HAP-1 (cell line): Measurements from ENCODE around the gene SLC2A14.
A peak's percentile ranks its signal among the peaks of the same experiment; 100 is the strongest.
"Not testable (repeated sequence)": the region's sequence is repeated elsewhere in the genome, so short reads cannot be mapped to it uniquely, and the experiment has no call there.

ENCODE experiments used
- DNase-seq, 2 experiments: peaks; one replicate each; pipeline ENCODE4 v3.0.0-alpha.2; 2016 to 2020; ENCODE audit warnings: low spot score in 2 of 2
- H3K27me3 ChIP-seq: fragments of 250-450 bp; sonication (Bioruptor Pico); 2 replicates; pipeline ENCODE4 v1.5.1; 2020; ENCODE audit warnings: low read depth, mild to moderate bottlenecking, moderate library complexity
- H3K36me3 ChIP-seq: fragments of 250-450 bp; sonication (Bioruptor Pico); replicated peaks from 2 replicates; pipeline ENCODE4 v1.5.1; 2020; ENCODE audit warnings: mild to moderate bottlenecking
- H3K4me1 ChIP-seq: fragments of 250-450 bp; sonication (Bioruptor Pico); 2 replicates; pipeline ENCODE4 v1.5.1; 2020; ENCODE audit warnings: mild to moderate bottlenecking
- H3K4me3 ChIP-seq: fragments of 250-450 bp; sonication (Bioruptor Pico); 2 replicates; pipeline ENCODE4 v1.5.1; 2020; ENCODE audit warnings: mild to moderate bottlenecking, moderate library complexity
- H3K9me3 ChIP-seq: fragments of 250-450 bp; sonication (Bioruptor Pico); 2 replicates; pipeline ENCODE4 v1.5.1; 2020; ENCODE audit warnings: mild to moderate bottlenecking, moderate library complexity
- in situ Hi-C: fragments of 300-500 bp; cut with MboI; formaldehyde crosslinking; loops from 3 replicates; pipeline ENCODE4 v1.14.3; 2020; ENCODE audit warnings: low sequenced_read_pairs, inconsistent platforms, mixed read lengths

The SLC2A14 gene

DNA sequence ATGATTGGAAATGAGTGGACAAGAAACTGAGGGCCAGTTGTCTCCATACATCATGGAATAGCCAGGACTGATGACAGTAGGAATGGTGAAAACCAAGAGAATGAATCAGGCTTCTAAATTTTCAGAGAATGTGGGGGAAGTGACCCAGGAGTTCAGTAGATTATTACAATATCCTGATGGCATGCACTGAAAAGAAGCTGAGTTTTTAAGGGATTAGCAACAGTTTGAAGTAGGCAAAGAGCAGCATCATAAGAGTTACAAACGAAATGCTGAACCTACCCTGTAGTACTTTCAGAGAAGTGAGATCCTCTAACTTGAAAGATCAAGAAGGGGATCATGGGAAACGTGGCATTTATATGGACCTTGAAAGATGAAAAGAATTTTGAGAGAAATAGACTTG is 13.2 kb downstream of the SLC2A14 start:
- Histone ChIP-seq H3K4me1 (peaks cover 5% of the 10 kb centered on the region), H3K9me3 (no peaks in the 10 kb centered on the region), H3K27me3 (0 out of 2 replicates have a peak, but pooled peaks cover 3% of the 10 kb centered on the region), H3K36me3 (no peaks in the 10 kb centered on the region), H3K4me3 (no peak overlapping the region)
- DNase-seq = no peak
- in situ Hi-C loops = loop anchor here (5.0 kb wide), 1 partner anchor 138 kb away; no protein-coding TSS in a partner anchor

DNA sequence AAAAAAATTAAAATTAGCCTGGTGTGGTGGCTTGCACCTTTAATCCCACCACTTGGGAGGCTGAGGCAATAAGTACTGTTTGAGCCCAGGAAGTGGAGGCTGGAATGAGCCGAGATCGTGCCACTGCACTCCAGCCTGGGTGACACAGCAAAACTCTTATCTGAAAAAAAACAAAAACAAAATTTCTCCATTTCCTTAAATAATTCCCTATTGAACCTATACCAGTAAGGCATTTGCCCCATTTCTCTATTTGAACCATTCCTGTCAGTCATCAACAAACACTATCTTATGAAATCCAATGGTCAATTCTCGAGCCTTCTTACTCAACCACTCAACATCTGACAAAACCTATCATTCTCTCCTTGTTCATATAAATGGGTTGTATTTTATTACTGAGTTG is 14.7 kb downstream of the SLC2A14 start:
- H3K4me1 ChIP-seq = peaks cover 5% of the 10 kb centered on the region
- no peak for DNase-seq
- H3K9me3 ChIP-seq = no peaks in the 10 kb centered on the region
- H3K27me3 ChIP-seq = peaks cover 7% of the 10 kb centered on the region
- H3K4me3 ChIP-seq = no peak overlapping the region
- no peaks in the 10 kb centered on the region for H3K36me3 ChIP-seq
- in situ Hi-C loops = loop anchor here (5.0 kb wide), 1 partner anchor 139 kb away; no protein-coding TSS in a partner anchor

DNA sequence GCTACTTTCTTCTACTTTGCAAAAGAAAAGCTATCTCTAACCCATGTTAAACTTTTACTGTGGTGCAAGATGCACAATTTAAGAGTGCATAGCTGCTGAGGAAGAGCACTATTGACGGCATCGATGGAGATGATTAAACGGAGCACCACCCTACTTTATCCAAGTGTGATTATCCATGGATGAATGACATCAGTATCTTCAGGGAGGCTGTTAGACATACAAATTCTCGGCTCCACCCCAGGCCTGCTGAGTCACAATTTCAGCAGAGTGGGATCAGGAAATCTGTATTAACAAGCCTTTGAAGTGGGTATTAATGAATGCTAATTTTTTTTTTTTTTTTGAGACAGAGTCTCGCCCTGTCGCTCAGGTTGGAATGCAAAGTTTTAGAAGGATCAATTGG is 16.2 kb downstream of the SLC2A14 start:
- Histone ChIP-seq H3K27me3 (peaks cover 11% of the 10 kb centered on the region), H3K4me1 (peaks cover 5% of the 10 kb centered on the region), H3K4me3 (no peak overlapping the region), H3K9me3 (no peaks in the 10 kb centered on the region), H3K36me3 (no peaks in the 10 kb centered on the region)
- in situ Hi-C loops = loop anchor here (5.0 kb wide), 1 partner anchor 141 kb away; no protein-coding TSS in a partner anchor
- DNase-seq = no peak

DNA sequence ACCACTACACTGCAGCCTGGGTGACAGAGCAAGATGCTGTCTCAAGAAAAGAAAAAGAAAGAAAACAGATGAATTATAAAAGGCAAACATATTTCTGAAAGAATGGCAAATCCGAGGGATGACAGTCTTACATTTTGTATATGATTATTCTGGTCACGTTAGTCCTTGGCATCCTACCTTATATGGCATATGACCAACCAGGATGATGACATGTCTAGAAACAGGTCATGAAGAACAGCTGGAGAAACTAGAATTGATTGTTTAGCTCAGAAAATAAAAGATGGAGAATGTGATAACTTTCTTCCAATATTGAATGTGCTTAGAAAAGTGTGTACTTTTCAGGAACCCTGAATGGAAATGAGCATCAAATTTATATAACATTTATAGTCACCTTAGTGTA is 19.2 kb downstream of the SLC2A14 start:
- H3K36me3 ChIP-seq = no peaks in the 10 kb centered on the region
- H3K27me3 ChIP-seq = peaks cover 11% of the 10 kb centered on the region
- H3K4me3 ChIP-seq = no peak overlapping the region
- H3K4me1 ChIP-seq = no peaks in the 10 kb centered on the region
- H3K9me3 ChIP-seq = no peaks in the 10 kb centered on the region
- DNase-seq = no peak
- in situ Hi-C loops = no loop called here

DNA sequence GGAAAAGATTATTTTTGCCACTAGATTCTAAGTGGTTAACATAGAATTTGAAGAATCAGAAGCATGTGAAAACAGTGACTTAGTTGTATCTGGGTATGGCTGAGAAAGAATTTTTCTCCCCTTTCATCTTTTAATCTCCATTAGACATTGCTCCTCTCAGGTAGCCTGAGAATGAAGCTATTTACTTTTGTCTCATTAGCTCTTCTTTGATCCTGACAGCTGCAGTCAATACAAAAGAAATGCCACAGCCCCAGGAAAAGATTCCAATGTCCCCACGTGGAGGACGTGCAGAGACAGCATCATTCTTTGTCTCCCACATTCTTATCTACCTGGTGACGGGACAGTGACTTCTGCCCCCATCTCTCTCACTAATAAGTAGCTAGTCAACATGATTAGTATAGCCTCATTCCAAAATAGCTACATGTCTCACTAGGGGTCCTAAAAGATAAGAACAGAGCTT is 21.1 kb downstream of the SLC2A14 start:
- H3K36me3 ChIP-seq, in situ Hi-C loops: not testable (repeated sequence)

DNA sequence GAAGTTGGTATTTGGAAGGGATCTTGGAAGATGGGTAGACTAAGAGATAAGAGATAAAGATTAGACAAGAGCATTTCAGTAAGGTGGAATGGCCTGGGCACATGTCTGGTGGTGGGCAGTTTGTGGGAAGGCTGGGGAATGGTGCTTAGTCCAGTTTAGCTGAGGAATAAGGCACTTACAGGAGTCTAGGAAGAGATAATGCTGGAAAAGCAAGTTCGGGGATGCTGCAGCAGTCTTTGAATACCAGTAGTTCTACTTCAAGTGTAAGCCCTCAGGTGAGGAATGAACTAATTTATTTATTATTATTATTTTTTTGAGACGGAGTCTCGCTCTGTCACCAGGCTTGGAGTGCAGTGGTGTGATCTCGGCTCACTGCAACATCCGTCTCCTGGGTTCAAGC is 22.6 kb downstream of the SLC2A14 start:
- H3K4me1 ChIP-seq, H3K9me3 ChIP-seq, H3K36me3 ChIP-seq, DNase-seq, in situ Hi-C loops, H3K4me3 ChIP-seq: not testable (repeated sequence)
- H3K27me3 ChIP-seq = peaks cover 11% of the 10 kb centered on the region

More for the DNA sequence above, 21.1 kb downstream of the SLC2A14 start:
- H3K9me3 ChIP-seq, H3K4me1 ChIP-seq, H3K4me3 ChIP-seq, DNase-seq: not testable (repeated sequence)
- peaks cover 11% of the 10 kb centered on the region for H3K27me3 ChIP-seq

DNA sequence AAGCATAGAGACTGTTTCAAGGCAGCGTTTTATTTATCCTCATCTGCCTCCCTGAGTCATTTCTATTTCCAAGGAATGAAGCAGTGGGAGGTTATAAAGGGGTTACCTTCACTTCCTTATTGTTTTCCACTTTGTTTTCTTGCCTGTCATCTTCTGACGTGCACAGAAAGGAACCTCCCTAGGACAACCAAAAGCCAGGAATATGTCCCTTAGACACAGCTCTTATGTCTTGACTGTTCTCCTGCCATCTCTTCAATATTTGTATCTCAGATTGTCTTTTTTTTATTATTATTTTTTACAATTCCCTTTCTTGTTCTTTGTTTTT is 24.7 kb downstream of the SLC2A14 start:
- H3K36me3 ChIP-seq, in situ Hi-C loops, H3K9me3 ChIP-seq, DNase-seq, H3K27me3 ChIP-seq, H3K4me1 ChIP-seq, H3K4me3 ChIP-seq: not testable (repeated sequence)

DNA sequence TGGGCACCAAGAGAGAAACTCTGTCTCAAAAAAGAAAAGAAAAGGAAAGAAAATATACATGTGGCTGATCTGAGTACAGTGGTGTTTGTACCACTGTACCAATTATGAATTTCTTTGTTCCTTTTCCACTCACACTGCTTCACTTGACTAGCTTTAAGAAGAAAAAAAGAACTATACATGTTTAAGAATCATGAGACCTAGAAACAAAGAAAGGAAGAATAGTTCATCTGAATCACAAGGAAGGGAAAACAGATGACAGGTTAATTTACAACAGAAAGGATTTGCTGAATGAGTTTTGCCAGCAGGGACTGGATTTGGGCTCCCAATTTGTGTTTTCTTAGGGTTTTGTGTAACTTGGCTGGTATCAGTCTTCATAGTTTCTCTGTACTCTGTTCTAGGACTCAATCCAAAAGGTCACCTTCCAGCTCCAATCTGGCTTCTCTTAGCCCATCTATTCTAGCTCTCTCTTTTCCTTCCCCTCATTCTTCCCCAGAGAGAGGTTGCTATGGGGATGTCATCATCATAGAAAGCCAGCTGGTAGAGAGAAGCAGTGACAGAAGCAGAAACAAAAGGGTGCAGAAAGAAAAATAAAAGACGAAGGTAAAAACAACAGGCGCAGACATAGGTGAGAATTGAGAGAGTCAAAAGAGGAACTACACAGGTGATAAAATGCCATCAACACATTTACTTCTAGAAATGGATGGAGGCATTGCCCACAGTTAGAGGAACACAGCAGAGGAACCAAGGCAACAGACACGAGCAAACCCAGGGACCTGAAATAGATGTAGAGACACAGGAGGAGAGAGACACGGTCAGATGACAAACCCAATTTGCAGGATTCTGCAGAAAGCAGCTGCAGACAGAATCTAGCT is 25.3 kb downstream of the SLC2A14 start:
- H3K27me3 ChIP-seq, in situ Hi-C loops, H3K9me3 ChIP-seq, H3K4me1 ChIP-seq, H3K36me3 ChIP-seq, H3K4me3 ChIP-seq: not testable (repeated sequence)
- peak; percentile 29 to 80 for DNase-seq

DNA sequence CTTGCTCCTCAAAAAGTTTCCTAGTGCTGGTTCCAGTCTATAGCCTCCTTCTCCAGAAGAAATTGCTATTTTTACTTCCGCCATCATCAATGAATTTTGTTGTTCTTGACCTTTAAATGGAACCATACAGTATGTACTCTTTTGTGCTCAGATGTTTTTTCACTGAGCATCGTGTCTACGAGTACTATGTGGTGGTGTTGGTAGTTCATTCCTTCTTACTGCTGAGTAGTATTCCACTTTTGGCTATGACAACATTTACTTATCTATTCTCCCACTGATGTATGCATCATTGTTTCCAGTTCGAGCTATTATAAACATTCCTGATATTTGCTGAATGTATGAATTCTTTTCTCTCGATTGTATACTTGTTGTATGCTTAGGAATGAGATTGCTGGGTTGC is 28.6 kb downstream of the SLC2A14 start:
- H3K9me3 ChIP-seq = no peaks in the 10 kb centered on the region
- H3K27me3 ChIP-seq = no peaks in the 10 kb centered on the region; the same call in 1 of the 2 replicates
- H3K4me1 ChIP-seq = peaks cover 5% of the 10 kb centered on the region
- H3K36me3 ChIP-seq = no peaks in the 10 kb centered on the region
- no peak overlapping the region for H3K4me3 ChIP-seq
- in situ Hi-C loops = no loop called here
- no peak for DNase-seq

DNA sequence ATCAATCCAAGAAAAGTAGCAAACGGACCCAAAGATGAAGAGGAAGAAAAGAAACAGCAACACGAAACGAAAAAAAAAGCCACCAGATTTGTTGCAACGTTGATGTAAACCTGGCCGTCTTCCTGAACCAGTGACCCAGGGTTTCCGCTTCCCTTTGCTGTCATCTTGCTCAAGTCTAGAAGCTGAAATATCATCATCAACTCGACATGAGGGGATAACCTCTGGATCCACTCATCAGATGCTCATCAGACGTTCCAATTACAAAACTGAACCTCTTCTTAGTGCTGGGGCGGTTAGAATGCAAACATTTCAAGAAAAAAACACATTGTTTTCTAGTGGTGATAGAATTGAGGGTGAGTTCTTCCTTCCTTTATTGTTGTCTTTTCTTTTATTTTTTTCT is 29.1 kb downstream of the SLC2A14 start:
- H3K4me1 ChIP-seq, H3K9me3 ChIP-seq, H3K36me3 ChIP-seq, DNase-seq, H3K27me3 ChIP-seq, H3K4me3 ChIP-seq, in situ Hi-C loops: not testable (repeated sequence)

DNA sequence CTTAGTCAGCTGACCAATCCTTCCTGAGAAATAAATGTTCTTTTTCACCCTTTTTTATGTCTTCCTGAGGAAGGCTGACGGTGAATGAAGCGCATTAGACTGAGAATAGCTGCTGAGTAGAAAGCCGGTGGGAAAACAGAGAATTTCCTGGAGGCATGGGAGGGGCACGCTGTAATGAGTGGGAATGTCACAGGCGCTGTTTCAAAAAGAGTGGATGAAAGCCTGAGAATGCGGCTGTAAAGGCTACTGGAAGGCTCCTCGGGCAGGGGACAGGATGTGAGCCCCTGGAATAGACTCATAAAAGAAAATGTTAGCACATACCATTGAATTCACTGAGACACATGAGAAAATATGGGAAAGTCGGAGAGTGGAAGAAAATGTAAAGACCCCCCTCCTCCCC is 29.6 kb downstream of the SLC2A14 start:
- H3K36me3 ChIP-seq, H3K27me3 ChIP-seq, H3K9me3 ChIP-seq, H3K4me1 ChIP-seq, in situ Hi-C loops, H3K4me3 ChIP-seq: not testable (repeated sequence)
- DNase-seq = peak in 1 of 2 experiments; percentile 20

DNA sequence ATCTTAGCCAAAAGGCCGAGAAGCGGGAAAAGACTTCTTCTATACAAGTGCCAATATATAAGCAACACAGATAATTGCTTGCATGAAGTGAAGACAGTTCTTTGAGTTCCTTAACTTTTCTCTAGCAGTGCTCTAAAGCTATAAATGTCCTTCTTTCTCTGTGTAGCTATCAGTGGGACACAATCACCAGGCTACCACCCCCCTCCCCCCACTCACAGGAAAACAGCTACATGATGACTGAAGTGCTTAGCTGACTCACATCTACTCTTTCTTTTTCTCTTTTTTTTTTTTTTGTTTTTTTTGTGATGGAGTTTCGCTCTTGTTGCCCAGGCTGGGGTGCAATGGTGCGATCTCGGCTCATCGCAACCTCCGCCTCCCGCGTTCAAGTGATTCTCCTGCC is 30.3 kb downstream of the SLC2A14 start:
- H3K9me3 ChIP-seq, in situ Hi-C loops, H3K27me3 ChIP-seq, H3K4me1 ChIP-seq, DNase-seq, H3K36me3 ChIP-seq, H3K4me3 ChIP-seq: not testable (repeated sequence)

DNA sequence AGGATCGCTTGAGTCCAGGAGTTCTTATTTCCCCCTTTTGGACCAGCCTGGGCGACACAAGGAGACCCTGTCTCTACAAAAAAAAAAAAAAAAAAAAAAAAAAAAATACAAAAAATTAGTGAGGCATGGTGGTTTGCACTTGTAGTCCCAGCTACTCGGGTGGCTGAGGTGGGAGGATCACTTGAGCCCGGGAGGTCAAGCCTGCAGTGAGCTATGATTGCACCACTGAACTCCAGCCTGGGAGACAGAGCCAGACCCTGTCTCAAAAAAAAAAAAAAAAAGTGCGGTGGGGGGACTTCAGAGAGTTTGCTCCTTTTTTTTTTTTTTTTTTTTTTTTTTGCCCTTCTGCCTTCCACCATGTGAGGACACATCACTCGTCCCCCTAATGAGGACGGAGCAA is 32.9 kb downstream of the SLC2A14 start:
- H3K4me1 ChIP-seq, DNase-seq, H3K9me3 ChIP-seq, H3K4me3 ChIP-seq, H3K36me3 ChIP-seq, in situ Hi-C loops, H3K27me3 ChIP-seq: not testable (repeated sequence)

DNA sequence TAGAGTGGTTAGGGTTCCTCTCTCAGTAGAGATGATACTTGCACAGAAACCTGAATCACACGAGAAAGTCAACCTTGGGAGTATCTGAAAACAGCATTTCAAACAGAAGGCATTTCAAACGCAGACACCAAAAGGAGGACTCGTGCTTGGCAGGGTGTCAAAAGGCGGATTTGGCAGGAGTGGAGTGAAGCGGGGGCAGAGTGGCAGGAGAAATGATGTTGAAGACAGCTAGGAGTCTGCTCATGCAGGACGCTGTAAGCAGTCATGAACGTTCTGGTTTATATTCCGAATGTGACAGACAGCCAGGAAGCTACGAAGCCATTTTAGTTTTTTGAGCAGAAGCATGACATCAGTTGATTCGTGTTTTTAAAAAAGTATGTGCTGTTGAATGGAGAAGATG is 33.5 kb downstream of the SLC2A14 start:
- H3K4me1 ChIP-seq, H3K27me3 ChIP-seq, DNase-seq, H3K4me3 ChIP-seq, in situ Hi-C loops, H3K36me3 ChIP-seq, H3K9me3 ChIP-seq: not testable (repeated sequence)

DNA sequence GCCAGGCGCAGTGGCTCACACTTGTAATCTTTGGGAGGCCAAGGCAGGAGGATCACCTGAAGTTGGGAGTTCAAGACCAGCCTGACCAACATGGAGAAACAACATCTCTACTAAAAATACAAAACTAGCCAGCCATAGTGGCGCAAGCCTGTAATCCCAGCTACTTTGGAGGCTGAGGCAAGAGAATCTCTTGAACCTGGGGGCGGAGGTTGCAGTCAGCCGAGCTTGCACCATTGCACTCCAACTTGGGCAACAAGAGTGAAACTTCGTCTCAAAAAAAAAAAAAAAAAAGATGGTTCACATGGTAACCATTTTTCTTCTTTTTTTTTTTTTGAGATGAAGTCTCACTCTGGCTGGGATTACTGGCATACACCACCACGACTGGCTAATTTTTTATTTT is 35.3 kb downstream of the SLC2A14 start:
- H3K4me1 ChIP-seq = peaks cover 5% of the 10 kb centered on the region
- no peak for DNase-seq
- in situ Hi-C loops = no loop called here

More for the DNA sequence above, 35.3 kb downstream of the SLC2A14 start:
- no peaks in the 10 kb centered on the region for H3K9me3 ChIP-seq
- H3K36me3 ChIP-seq = no peaks in the 10 kb centered on the region
- no peaks in the 10 kb centered on the region for H3K27me3 ChIP-seq
- no peak overlapping the region for H3K4me3 ChIP-seq
